Measurements from ENCODE around the gene SMOC1.

GRCh38 chr14:69964841-69965240, 85.6 kb downstream of the SMOC1 start:
- no peak for TF ChIP-seq CTCF (IDR thresholded peaks at IDR 0.05)
- TF ChIP-seq POLR2A (IDR thresholded peaks at IDR 0.05): no peak
